ENCODE measurements around the gene NAPB. TPM values are rescaled to one million over a fixed set of nuclear protein-coding genes. Genes with fewer than 3 reads are reported as not detected.
A peak's percentile ranks its signal among the peaks of the same experiment; 100 is the strongest.

The NAPB gene
- polyA plus RNA-seq, 1 donor from 2014 or later: 133 TPM

DNA sequence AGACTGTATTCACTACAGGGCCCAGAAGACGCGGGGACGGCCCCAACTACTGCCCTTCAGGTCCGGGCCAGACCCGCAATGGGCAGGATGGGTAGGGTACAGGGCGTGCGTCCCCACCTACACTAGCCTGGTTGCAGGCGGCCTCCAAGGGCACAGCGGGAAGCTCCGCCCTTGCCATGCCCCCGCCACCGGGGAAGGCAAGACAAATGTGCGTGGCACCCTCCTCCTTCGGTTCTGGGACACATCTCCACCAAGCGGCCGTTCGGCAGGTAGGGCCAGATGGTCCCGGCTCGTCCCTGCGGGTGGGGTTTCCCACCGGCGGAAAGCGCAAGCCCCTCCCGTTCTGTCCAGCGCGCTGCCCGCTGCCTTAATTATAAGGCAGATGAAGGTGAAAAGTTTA lies 65.1 kb downstream of the NAPB start:
- H3K36me3 ChIP-seq (ENCODE audit: insufficient read depth, low read length): no peaks in the 10 kb centered on the region
- no peaks in the 10 kb centered on the region for H3K27me3 ChIP-seq (ENCODE audit: insufficient read depth, low read depth, low read length)
- no peaks in the 10 kb centered on the region for H3K9me3 ChIP-seq (ENCODE audit: low read length)
- peaks cover 4% of the 10 kb centered on the region for H3F3A ChIP-seq (ENCODE audit: insufficient read depth, low read length, poor library complexity, severe bottlenecking)
- no peak overlapping the region for H3K4me3 ChIP-seq (ENCODE audit: low read length)
- no peaks in the 10 kb centered on the region for H3K9me2 ChIP-seq (ENCODE audit: insufficient read depth, low read length)
- no peak overlapping the region for H3K4me2 ChIP-seq (ENCODE audit: low read length)
- H3K79me2 ChIP-seq (replicated peaks; ENCODE audit: insufficient read depth, low read length): peaks cover 18% of the 10 kb centered on the region
- H2AFZ ChIP-seq (ENCODE audit: low read depth, low read length): no peak overlapping the region
- H4K20me1 ChIP-seq (ENCODE audit: insufficient read depth): no peaks in the 10 kb centered on the region
- H3K9ac ChIP-seq (ENCODE audit: low read length): no peak overlapping the region
- TF ChIP-seq, protein P1, sequence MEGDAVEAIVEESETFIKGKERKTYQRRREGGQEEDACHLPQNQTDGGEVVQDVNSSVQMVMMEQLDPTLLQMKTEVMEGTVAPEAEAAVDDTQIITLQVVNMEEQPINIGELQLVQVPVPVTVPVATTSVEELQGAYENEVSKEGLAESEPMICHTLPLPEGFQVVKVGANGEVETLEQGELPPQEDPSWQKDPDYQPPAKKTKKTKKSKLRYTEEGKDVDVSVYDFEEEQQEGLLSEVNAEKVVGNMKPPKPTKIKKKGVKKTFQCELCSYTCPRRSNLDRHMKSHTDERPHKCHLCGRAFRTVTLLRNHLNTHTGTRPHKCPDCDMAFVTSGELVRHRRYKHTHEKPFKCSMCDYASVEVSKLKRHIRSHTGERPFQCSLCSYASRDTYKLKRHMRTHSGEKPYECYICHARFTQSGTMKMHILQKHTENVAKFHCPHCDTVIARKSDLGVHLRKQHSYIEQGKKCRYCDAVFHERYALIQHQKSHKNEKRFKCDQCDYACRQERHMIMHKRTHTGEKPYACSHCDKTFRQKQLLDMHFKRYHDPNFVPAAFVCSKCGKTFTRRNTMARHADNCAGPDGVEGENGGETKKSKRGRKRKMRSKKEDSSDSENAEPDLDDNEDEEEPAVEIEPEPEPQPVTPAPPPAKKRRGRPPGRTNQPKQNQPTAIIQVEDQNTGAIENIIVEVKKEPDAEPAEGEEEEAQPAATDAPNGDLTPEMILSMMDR (IDR thresholded peaks at IDR 0.05; ENCODE audit: poor library complexity, severe bottlenecking): no peak
- no peak overlapping the region for H3K27ac ChIP-seq (ENCODE audit: low read length)

- H3K27ac ChIP-seq (ENCODE audit: low read length): peak overlapping the region; percentile 88
Observed at GRCh38 chr20:23350904-23351838, 70.1 kb downstream of the NAPB start.

GRCh38 chr20:23350196-23350903 lies 70.9 kb downstream of the NAPB start, which contains the start of gene NXT1:
Gene NXT1, plus strand, starts transcription at chr20:23350791. Its CDS starts 3,251 bp downstream, at chr20:23354042.
- Histone ChIP-seq H3K9ac (ENCODE audit: low read length) (peak within 1 kb of the TSS; percentile 90), H3K27me3 (ENCODE audit: insufficient read depth, low read depth, low read length) (no peaks in the 10 kb centered on the region), H3K9me3 (ENCODE audit: low read length) (no peaks in the 10 kb centered on the region), H3K4me2 (ENCODE audit: low read length) (peak within 1 kb of the TSS; percentile 73), H3K9me2 (ENCODE audit: insufficient read depth, low read length) (no peaks in the 10 kb centered on the region), H3F3A (ENCODE audit: insufficient read depth, low read length, poor library complexity, severe bottlenecking) (peaks cover 7% of the 10 kb centered on the region), H3K4me3 (ENCODE audit: low read length) (peak within 1 kb of the TSS; percentile 100), H3K36me3 (ENCODE audit: insufficient read depth, low read length) (no peaks in the 10 kb centered on the region), H2AFZ (ENCODE audit: low read depth, low read length) (peak within 1 kb of the TSS; percentile 65), H3K79me2 (replicated peaks; ENCODE audit: insufficient read depth, low read length) (peaks cover 18% of the 10 kb centered on the region), H4K20me1 (ENCODE audit: insufficient read depth) (no peaks in the 10 kb centered on the region), H3K27ac (ENCODE audit: low read length) (peak within 1 kb of the TSS; percentile 88)
- TF ChIP-seq POLR2AphosphoS5 (IDR thresholded peaks at IDR 0.05): peak; percentile 81
- no peak for TF ChIP-seq RAD21 (conservative IDR thresholded peaks at IDR 0.05)
- TF ChIP-seq SMC3 (conservative IDR thresholded peaks at IDR 0.05; ENCODE audit: poor library complexity): no peak
- TF ChIP-seq EZH2 (IDR thresholded peaks at IDR 0.05; ENCODE audit: borderline replicate concordance, insufficient read depth, low read length, poor library complexity, severe bottlenecking): no peak
- TF ChIP-seq EP300 (conservative IDR thresholded peaks at IDR 0.05; ENCODE audit: poor library complexity, severe bottlenecking): peak; percentile 14
- TF ChIP-seq TAF1 (IDR thresholded peaks at IDR 0.05; ENCODE audit: low read depth): peak; percentile 5
- TF ChIP-seq, protein P2, sequence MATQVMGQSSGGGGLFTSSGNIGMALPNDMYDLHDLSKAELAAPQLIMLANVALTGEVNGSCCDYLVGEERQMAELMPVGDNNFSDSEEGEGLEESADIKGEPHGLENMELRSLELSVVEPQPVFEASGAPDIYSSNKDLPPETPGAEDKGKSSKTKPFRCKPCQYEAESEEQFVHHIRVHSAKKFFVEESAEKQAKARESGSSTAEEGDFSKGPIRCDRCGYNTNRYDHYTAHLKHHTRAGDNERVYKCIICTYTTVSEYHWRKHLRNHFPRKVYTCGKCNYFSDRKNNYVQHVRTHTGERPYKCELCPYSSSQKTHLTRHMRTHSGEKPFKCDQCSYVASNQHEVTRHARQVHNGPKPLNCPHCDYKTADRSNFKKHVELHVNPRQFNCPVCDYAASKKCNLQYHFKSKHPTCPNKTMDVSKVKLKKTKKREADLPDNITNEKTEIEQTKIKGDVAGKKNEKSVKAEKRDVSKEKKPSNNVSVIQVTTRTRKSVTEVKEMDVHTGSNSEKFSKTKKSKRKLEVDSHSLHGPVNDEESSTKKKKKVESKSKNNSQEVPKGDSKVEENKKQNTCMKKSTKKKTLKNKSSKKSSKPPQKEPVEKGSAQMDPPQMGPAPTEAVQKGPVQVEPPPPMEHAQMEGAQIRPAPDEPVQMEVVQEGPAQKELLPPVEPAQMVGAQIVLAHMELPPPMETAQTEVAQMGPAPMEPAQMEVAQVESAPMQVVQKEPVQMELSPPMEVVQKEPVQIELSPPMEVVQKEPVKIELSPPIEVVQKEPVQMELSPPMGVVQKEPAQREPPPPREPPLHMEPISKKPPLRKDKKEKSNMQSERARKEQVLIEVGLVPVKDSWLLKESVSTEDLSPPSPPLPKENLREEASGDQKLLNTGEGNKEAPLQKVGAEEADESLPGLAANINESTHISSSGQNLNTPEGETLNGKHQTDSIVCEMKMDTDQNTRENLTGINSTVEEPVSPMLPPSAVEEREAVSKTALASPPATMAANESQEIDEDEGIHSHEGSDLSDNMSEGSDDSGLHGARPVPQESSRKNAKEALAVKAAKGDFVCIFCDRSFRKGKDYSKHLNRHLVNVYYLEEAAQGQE (IDR thresholded peaks at IDR 0.05; ENCODE audit: borderline replicate concordance): peak; percentile 38
- TF ChIP-seq MXI1 (conservative IDR thresholded peaks at IDR 0.05; ENCODE audit: poor library complexity, severe bottlenecking): peak; percentile 93
- TF ChIP-seq, protein P1 (IDR thresholded peaks at IDR 0.05; ENCODE audit: poor library complexity, severe bottlenecking): no peak

More at GRCh38 chr20:23350904-23351838, 70.1 kb downstream of the NAPB start:
- Histone ChIP-seq H3K9me3 (ENCODE audit: low read length) (no peaks in the 10 kb centered on the region), H3K9ac (ENCODE audit: low read length) (peak overlapping the region; percentile 90), H3K4me3 (ENCODE audit: low read length) (peak overlapping the region; percentile 100), H3K79me2 (replicated peaks; ENCODE audit: insufficient read depth, low read length) (peaks cover 18% of the 10 kb centered on the region), H2AFZ (ENCODE audit: low read depth, low read length) (peak overlapping the region; percentile 65), H3K4me2 (ENCODE audit: low read length) (peak overlapping the region; percentile 73), H3K9me2 (ENCODE audit: insufficient read depth, low read length) (no peaks in the 10 kb centered on the region), H3K36me3 (ENCODE audit: insufficient read depth, low read length) (no peaks in the 10 kb centered on the region), H3F3A (ENCODE audit: insufficient read depth, low read length, poor library complexity, severe bottlenecking) (peaks cover 7% of the 10 kb centered on the region), H3K27me3 (ENCODE audit: insufficient read depth, low read depth, low read length) (no peaks in the 10 kb centered on the region), H4K20me1 (ENCODE audit: insufficient read depth) (no peaks in the 10 kb centered on the region)
- peak; percentile 64 for TF ChIP-seq TAF1 (IDR thresholded peaks at IDR 0.05; ENCODE audit: low read depth)
- peak; percentile 97 for TF ChIP-seq MXI1 (conservative IDR thresholded peaks at IDR 0.05; ENCODE audit: poor library complexity, severe bottlenecking)
- peak; percentile 43 for TF ChIP-seq POLR2AphosphoS5 (IDR thresholded peaks at IDR 0.05)
- TF ChIP-seq EP300 (conservative IDR thresholded peaks at IDR 0.05; ENCODE audit: poor library complexity, severe bottlenecking): no peak
- TF ChIP-seq SMC3 (conservative IDR thresholded peaks at IDR 0.05; ENCODE audit: poor library complexity): no peak

Data from neural cell (in vitro differentiated cells).